Omental fat pad (tissue), 4 donors: ENCODE data around the gene GRID1. TPM values are rescaled to one million over a fixed set of nuclear protein-coding genes. Genes with fewer than 3 reads are reported as not detected.

Experiments used
- ATAC-seq: fragments of 150-250 bp; one replicate; pipeline ENCODE4 v1.9.1; 2016; ENCODE audit warnings: mild to moderate bottlenecking, moderate library complexity; ENCODE audit not compliant: low FRiP score
- DNase-seq: peaks from one replicate; pipeline ENCODE4 v3.0.0-alpha.2; 2019; ENCODE audit warnings: low spot score
- total RNA-seq, 4 donors: library from RNA; depleted of rRNA; stranded (reverse); fragments of >200 nt; gene quantifications; one replicate each; pipeline ENCODE4 v1.1.0, GENCODE V29; 2016
- TF ChIP-seq, protein P1 (sequence below), 3 donors: fragments of 450-650 bp; IDR thresholded peaks; one replicate each; pipeline ENCODE4 v1.5.1; 2016 to 2017; ENCODE audit warnings: antibody characterized with exemption in 3 of 3, mild to moderate bottlenecking in 3 of 3, moderate library complexity in 2 of 3

The GRID1 gene
- total RNA-seq, 4 donors from 2014 or later = 1.5 to 3.5 (median 2.4) TPM

DNA sequence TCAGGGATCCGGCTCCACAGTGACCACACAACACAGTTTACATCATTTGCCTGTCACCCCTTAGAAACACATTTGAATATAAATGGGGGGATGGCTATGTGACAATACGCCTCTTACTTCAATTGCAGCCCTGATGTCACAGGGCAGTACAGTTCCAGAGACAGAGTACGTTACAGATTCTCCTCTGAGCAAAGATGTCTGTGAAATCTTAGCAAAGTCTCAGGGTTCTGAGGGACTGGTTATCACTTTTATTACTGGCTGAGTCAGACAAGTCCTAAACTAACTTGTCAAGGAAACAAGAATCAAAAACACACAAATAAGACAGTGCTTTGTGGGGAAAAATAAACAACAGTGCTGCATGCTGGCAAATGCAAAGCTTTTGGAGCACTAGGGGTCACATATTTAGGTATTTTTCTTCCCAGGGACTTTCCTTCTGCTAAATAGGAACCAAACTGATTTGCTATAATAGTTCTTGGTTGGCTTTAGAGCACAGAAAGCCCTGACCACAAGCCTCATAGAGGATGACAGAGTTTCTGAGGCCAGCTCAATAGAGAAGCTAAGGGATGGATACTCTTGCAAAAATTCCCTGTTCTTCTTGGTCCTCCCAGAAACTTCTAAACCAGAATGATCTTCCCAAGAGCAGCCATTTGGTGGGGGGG lies 501.6 kb downstream of the GRID1 start:
- DNase-seq (no peak), ATAC-seq (no peak)
- TF ChIP-seq, protein P1, sequence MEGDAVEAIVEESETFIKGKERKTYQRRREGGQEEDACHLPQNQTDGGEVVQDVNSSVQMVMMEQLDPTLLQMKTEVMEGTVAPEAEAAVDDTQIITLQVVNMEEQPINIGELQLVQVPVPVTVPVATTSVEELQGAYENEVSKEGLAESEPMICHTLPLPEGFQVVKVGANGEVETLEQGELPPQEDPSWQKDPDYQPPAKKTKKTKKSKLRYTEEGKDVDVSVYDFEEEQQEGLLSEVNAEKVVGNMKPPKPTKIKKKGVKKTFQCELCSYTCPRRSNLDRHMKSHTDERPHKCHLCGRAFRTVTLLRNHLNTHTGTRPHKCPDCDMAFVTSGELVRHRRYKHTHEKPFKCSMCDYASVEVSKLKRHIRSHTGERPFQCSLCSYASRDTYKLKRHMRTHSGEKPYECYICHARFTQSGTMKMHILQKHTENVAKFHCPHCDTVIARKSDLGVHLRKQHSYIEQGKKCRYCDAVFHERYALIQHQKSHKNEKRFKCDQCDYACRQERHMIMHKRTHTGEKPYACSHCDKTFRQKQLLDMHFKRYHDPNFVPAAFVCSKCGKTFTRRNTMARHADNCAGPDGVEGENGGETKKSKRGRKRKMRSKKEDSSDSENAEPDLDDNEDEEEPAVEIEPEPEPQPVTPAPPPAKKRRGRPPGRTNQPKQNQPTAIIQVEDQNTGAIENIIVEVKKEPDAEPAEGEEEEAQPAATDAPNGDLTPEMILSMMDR (IDR thresholded peaks at IDR 0.05) = no peak

DNA sequence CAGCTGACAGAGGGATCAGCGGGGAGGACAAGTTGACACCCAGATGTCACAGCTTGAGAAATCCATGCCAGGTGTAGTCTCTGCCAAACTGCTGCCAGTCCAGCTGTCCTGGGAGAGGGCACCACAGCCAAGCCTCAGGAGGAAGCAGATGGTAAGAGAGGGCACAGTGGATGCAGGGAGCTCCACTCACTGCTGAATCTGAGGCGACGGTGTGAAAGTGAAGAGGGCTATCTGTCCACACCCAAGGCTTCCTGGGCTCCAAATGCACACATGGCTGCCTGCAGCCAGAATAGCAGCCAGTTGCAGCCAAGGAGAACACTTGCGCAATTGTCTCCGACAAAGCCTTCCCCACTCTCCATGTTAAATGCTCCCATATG lies 502.4 kb downstream of the GRID1 start:
- DNase-seq = no peak
- TF ChIP-seq, protein P1 (IDR thresholded peaks at IDR 0.05) = no peak
- no peak for ATAC-seq

DNA sequence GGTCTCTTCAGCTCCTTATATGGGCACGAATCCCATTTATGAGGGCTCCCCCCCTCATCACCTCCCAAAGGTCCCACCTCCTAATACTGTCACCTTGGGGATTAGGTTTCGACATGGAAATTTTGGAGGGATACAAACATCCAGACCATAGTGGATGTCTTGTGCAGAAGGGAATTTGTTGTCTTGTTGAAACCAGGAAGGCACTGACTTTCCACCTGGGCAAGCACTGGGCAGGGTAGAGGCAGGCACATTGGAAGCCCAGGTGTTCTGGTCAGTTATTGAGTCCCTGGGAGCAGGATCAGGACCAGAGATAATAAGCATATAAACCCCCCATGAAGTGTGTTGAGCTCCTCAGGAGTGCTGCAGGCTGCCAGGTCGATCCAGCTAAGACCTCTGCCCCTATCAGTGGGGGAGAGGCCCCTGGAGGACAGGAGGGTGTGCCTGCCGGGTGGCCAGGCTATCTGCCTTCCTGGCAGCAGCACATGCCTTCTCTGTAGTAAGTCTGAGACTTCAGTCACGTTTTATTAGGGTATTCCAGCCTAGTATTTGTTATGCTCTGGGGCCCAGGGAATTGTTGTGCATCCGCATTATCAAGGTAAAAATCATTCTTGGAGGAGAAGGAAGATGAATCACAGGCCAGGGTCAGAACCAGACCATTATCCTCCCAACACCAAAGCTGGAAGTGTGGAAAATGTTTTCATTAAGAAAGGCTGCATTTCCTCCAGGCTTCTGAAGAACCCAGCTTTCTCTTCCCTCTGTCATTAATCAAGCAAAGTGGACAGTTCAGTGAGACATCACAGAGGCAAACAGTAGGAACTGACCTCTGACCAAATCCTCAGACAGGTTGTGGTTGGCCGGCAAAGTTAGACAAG lies 503.1 kb downstream of the GRID1 start:
- ATAC-seq = no peak
- TF ChIP-seq, protein P1 (IDR thresholded peaks at IDR 0.05) = no peak
- no peak for DNase-seq

DNA sequence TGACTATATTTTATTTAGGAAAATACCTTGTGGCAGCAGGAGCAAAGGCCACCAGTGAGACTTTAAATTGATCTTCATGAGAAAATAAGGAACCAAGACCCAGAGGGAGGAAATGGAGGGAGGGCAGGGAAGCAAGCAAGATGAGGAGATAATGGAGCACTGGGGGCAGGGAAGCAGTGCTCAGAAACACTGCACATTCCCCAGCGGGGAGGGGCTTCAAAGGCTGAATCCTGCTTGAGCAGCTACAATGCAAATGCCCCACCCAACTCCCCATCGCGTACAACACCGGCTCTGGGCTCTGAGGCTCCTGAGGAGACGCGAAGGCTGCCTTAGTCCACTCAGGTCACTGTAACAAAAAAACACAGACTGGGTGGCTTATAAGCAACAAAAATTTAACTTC lies 503.8 kb downstream of the GRID1 start:
- ATAC-seq (no peak), DNase-seq (no peak)
- TF ChIP-seq, protein P1 (IDR thresholded peaks at IDR 0.05) = no peak

DNA sequence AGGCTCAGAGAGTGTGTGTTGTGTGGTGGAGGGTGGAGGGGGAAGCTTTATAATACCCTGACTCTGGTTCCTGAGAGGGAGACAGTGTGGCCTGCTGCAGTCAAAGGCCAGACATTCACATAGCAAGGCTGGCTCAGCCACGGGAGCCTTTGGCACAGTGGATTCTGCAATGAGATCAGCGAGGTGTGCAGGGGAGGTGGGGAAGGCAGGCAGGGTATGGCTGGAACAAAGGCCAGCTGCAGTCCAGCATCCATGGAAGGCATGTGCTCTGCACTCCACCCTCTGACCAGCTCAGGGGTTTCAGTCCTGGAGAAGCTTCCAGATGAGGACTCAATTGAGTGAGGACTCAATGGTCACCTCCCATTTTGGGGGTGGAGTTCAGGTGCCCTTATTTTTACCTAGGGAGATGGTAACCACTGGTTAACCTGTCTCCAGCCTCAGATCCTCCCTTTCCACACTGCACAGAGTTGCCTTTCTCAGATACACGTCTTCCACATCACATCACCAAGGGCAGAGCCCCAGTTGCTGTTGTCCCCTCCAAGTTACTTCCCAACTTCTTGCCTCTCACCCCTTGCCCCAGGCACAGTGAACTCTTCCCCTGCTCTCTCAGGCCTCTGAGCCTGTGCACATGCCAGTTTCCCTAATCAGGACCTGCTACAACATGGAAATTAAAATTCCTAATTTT lies 504.9 kb downstream of the GRID1 start:
- DNase-seq (no peak), ATAC-seq (no peak)
- TF ChIP-seq, protein P1 (IDR thresholded peaks at IDR 0.05) = no peak

DNA sequence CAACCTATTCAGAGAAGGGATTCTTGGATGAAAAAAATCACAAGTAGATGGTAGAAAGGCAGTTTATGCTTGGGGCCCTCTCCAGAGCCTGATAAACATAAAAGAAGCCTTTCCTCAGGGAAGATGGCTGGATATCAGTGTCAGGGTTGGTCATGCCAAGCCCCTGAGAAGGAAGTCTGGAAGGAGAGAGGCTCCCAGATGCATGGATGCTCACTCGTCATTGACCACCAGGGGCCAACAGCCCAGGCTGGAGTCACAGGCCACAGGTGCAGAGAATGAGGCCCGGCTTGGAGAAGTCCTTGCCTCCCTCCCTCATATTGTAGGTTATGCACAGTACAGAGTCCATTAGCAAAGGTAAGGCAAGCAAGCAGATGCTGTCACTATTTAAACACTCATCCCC lies 506.7 kb downstream of the GRID1 start:
- TF ChIP-seq, protein P1 (IDR thresholded peaks at IDR 0.05) = no peak
- ATAC-seq (no peak), DNase-seq (no peak)
